Neural progenitor cell (in vitro differentiated cells): ENCODE results near the gene C1QA.

Experiments used
- EZH2 ChIP-seq: fragments of 200-600 bp; sonication (generic); IDR thresholded peaks from 2 replicates; pipeline ENCODE4 v1.6.1; 2017; ENCODE audit warnings: antibody characterized with exemption, mild to moderate bottlenecking, moderate library complexity
- EZH2phosphoT487 ChIP-seq: fragments of 200-600 bp; sonication (generic); IDR thresholded peaks from 2 replicates; pipeline ENCODE4 v1.6.1; 2017; ENCODE audit warnings: antibody characterized with exemption
- TF ChIP-seq, protein P1 (sequence below): fragments of 200-600 bp; sonication (generic); IDR thresholded peaks from 2 replicates; pipeline ENCODE4 v1.5.1; 2017; ENCODE audit warnings: antibody characterized with exemption, mild to moderate bottlenecking

DNA sequence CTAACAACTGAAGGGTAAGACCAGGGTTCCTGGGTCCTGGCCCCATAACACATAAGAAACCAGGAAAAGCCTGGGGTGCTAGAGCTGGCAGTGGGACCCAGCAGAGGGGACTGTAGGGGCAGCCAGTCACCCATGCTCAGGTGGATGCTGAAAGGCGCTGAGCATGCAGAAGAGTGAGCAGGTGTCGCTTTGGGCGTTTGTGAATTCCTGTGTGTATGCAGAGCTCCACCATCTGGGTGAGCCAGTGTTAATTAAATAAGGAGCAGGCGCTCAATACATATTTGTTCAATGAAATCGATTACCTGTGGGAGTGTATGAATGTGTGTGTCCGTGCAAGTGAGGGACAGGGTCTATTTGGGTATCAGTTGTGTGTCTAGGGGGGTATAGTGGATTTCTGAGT, 499 bp downstream of the C1QA start:
- TF ChIP-seq, protein P1, sequence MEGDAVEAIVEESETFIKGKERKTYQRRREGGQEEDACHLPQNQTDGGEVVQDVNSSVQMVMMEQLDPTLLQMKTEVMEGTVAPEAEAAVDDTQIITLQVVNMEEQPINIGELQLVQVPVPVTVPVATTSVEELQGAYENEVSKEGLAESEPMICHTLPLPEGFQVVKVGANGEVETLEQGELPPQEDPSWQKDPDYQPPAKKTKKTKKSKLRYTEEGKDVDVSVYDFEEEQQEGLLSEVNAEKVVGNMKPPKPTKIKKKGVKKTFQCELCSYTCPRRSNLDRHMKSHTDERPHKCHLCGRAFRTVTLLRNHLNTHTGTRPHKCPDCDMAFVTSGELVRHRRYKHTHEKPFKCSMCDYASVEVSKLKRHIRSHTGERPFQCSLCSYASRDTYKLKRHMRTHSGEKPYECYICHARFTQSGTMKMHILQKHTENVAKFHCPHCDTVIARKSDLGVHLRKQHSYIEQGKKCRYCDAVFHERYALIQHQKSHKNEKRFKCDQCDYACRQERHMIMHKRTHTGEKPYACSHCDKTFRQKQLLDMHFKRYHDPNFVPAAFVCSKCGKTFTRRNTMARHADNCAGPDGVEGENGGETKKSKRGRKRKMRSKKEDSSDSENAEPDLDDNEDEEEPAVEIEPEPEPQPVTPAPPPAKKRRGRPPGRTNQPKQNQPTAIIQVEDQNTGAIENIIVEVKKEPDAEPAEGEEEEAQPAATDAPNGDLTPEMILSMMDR, result no peak
- TF ChIP-seq EZH2 (no peak), EZH2phosphoT487 (no peak)
